Panc1 (cell line): ENCODE data around the gene CUEDC1. TPM values are rescaled to one million over a fixed set of nuclear protein-coding genes. Genes with fewer than 3 reads are reported as not detected.
A peak's percentile ranks its signal among the peaks of the same experiment; 100 is the strongest.

Source experiments
- ATAC-seq: fragments of 200-7000 bp; cut with Tn5 transposase; 2 replicates; pipeline ENCODE4 v1.9.1; 2020; ENCODE audit warnings: mild to moderate bottlenecking, moderate library complexity
- BruUV-seq: library from RNA; stranded (reverse); fragments of 400-500 nt; replicated peaks from 2 replicates; lab custom pipeline; 2021; lab: Mats Ljungman, UMichigan
- CTCF ChIA-PET: fragments of 300-600 bp; sonication (Branson Sonifier 250); formaldehyde crosslinking; loops from one replicate; lab custom pipeline; 2022; ENCODE audit warnings: antibody characterized with exemption; lab: Charles Lee
- POLR2A ChIA-PET: fragments of 300-600 bp; sonication (Branson Sonifier 250); formaldehyde crosslinking; loops from one replicate; lab custom pipeline; 2022; ENCODE audit warnings: antibody characterized with exemption; lab: Charles Lee
- DNase-seq: peaks from one replicate; pipeline ENCODE4 v3.0.0-alpha.2; 2010; ENCODE audit warnings: low read depth, low spot score
- H3K27ac ChIP-seq: 2 replicates; pipeline ENCODE4 v1.5.1; 2011; ENCODE audit warnings: mild to moderate bottlenecking, low read length, inconsistent platforms
- H3K27me3 ChIP-seq: fragments of 200-500 bp; sonication (Bioruptor generic); 2 replicates; pipeline ENCODE4 v1.6.0; 2014; ENCODE audit warnings: low read length, inconsistent platforms; ENCODE audit not compliant: control insufficient read depth, insufficient read depth
- H3K36me3 ChIP-seq: fragments of 200-500 bp; sonication (Bioruptor generic); 2 replicates; pipeline ENCODE4 v1.5.1; 2014; ENCODE audit warnings: inconsistent platforms, mild to moderate bottlenecking, low read length, moderate library complexity; ENCODE audit not compliant: control insufficient read depth, insufficient read depth
- H3K4me1 ChIP-seq: 2 replicates; pipeline ENCODE4 v1.5.1; 2011; ENCODE audit warnings: inconsistent platforms, mild to moderate bottlenecking, low read length, moderate library complexity; ENCODE audit not compliant: control insufficient read depth, insufficient read depth
- H3K4me3 ChIP-seq, 2 experiments: 2 replicates each; pipeline ENCODE4 v1.5.1; 2011 to 2012; ENCODE audit warnings: low read depth in 2 of 2, low read length in 2 of 2, mild to moderate bottlenecking in 2 of 2, inconsistent platforms in 1 of 2, moderate library complexity in 1 of 2
- H3K9me3 ChIP-seq: fragments of 200-500 bp; sonication (Bioruptor generic); 2 replicates; pipeline ENCODE4 v1.5.1; 2014; ENCODE audit warnings: low read depth, mild to moderate bottlenecking, inconsistent platforms, low read length, moderate library complexity; ENCODE audit not compliant: control insufficient read depth, insufficient read depth
- CTCF ChIP-seq: fragments of 450-650 bp; IDR thresholded peaks from 2 replicates; pipeline ENCODE4 v1.5.1; 2017; ENCODE audit warnings: mild to moderate bottlenecking
- POLR2AphosphoS5 ChIP-seq: IDR thresholded peaks from 2 replicates; pipeline ENCODE4 v1.6.1; 2012; ENCODE audit warnings: mild to moderate bottlenecking, low read depth, low read length, moderate library complexity
- REST ChIP-seq, 2 experiments: IDR thresholded peaks; 2 replicates each; pipeline ENCODE4 v1.6.1; 2011 to 2012; ENCODE audit warnings: low read depth in 2 of 2, control low read depth in 1 of 2, low read length in 1 of 2, mild to moderate bottlenecking in 1 of 2, moderate library complexity in 1 of 2; ENCODE audit not compliant: insufficient read depth in 1 of 2
- SIN3A ChIP-seq: IDR thresholded peaks from 2 replicates; pipeline ENCODE4 v1.6.1; 2012; ENCODE audit warnings: low read depth, mild to moderate bottlenecking, low read length, moderate library complexity, borderline replicate concordance; ENCODE audit not compliant: insufficient read depth
- TCF7L2 ChIP-seq: IDR thresholded peaks from 2 replicates; pipeline ENCODE4 v1.6.1; 2011; ENCODE audit warnings: mild to moderate bottlenecking, low read depth, low read length, inconsistent platforms
- in situ Hi-C: cut with HindIII; loops from 2 replicates; pipeline ENCODE4 v1.10.0; 2016; ENCODE audit warnings: low sequenced_read_pairs, low pct_unique_long_range_greater_than_20kb
- intact Hi-C: fragments of 100-400 bp; cut with micrococcal nuclease; formaldehyde crosslinking; loops from one replicate; pipeline ENCODE4 v1.10.0; 2022; ENCODE audit not compliant: unreplicated experiment
- total RNA-seq: library from RNA; stranded (reverse); gene quantifications from one replicate; pipeline ENCODE4 v1.2.1, GENCODE V29; 2021; ENCODE audit not compliant: unreplicated experiment

The CUEDC1 gene
- total RNA-seq, 1 experiment from 2014 or later: 103 TPM

- POLR2A ChIA-PET: interaction anchor here (0.6 to 0.7 kb wide), 2 partner anchors 33 to 137 kb away, joined by 4 to 9 read pairs; no protein-coding TSS in a partner anchor
- peaks cover 3% of the 10 kb centered on the region; the same call in 1 of the 2 replicates for H3K36me3 ChIP-seq
- no peaks in the 10 kb centered on the region for H3K27me3 ChIP-seq
- no TSS peak for BruUV-seq
- H3K4me1 ChIP-seq: peaks cover 56% of the 10 kb centered on the region
- no peak overlapping the region for H3K4me3 ChIP-seq
- CTCF ChIA-PET: interaction anchor here (0.7 to 1.4 kb wide), 2 partner anchors 10 to 77 kb away, joined by 6 to 8 read pairs; no protein-coding TSS in a partner anchor
- TF ChIP-seq TCF7L2 (no peak), CTCF (no peak), SIN3A (no peak), POLR2AphosphoS5 (no peak)
- DNase-seq: no peak
- peak overlapping the region; percentile 50 for H3K27ac ChIP-seq
- in situ Hi-C loops (no loop called here), intact Hi-C loops (no loop called here)
- ATAC-seq: no peak
- H3K9me3 ChIP-seq: no peaks in the 10 kb centered on the region
Measured at GRCh38 chr17:57870283-57870635, 85.0 kb downstream of the CUEDC1 start.

GRCh38 chr17:57869617-57870282 is 85.5 kb downstream of the CUEDC1 start:
- TF ChIP-seq POLR2AphosphoS5 (no peak), SIN3A (no peak), TCF7L2 (no peak), REST (IDR thresholded peaks at IDR 0.05; ENCODE audit: insufficient read depth in 1 of 2, low read depth in 2 of 2, low read length in 1 of 2) (no peak), CTCF (no peak)
- intact Hi-C loops: no loop called here
- Histone ChIP-seq H3K4me3 (no peak overlapping the region), H3K4me1 (peaks cover 51% of the 10 kb centered on the region), H3K27me3 (no peaks in the 10 kb centered on the region), H3K27ac (peak overlapping the region; percentile 50), H3K9me3 (no peaks in the 10 kb centered on the region), H3K36me3 (peaks cover 3% of the 10 kb centered on the region; the same call in 1 of the 2 replicates)
- in situ Hi-C loops: no loop called here
- CTCF ChIA-PET: interaction anchor here (0.7 to 1.4 kb wide), 3 partner anchors 9 to 766 kb away, joined by 3 to 8 read pairs (median 6); no protein-coding TSS in a partner anchor
- no peak for DNase-seq
- POLR2A ChIA-PET: interaction anchor here (0.7 kb wide), 1 partner anchor 138 kb away, joined by 4 read pairs; no protein-coding TSS in a partner anchor
- ATAC-seq: no peak
- TSS peak; percentile 59 for BruUV-seq
